ENCODE data around the gene MAS1L.

Gene MAS1L

GRCh38 chr6:29487660-29488059 lies at the start of gene MAS1L:
TSS of gene MAS1L (minus strand) at chr6:29487956. CDS start at chr6:29487902, 54 bp downstream.
- no peaks in the 10 kb centered on the region for H3K9me3 Mint-ChIP-seq
- H3K27ac Mint-ChIP-seq, result no peak within 1 kb of the TSS
- no peak for DNase-seq (ENCODE audit: low spot score)
- no peak within 1 kb of the TSS for H3K4me3 Mint-ChIP-seq
- H3K27me3 Mint-ChIP-seq (ENCODE audit: low read depth), result no peaks in the 10 kb centered on the region
- no peaks in the 10 kb centered on the region for H3K36me3 Mint-ChIP-seq (ENCODE audit: low read depth)
- no peaks in the 10 kb centered on the region for H3K4me1 Mint-ChIP-seq (ENCODE audit: low read depth)

DNA sequence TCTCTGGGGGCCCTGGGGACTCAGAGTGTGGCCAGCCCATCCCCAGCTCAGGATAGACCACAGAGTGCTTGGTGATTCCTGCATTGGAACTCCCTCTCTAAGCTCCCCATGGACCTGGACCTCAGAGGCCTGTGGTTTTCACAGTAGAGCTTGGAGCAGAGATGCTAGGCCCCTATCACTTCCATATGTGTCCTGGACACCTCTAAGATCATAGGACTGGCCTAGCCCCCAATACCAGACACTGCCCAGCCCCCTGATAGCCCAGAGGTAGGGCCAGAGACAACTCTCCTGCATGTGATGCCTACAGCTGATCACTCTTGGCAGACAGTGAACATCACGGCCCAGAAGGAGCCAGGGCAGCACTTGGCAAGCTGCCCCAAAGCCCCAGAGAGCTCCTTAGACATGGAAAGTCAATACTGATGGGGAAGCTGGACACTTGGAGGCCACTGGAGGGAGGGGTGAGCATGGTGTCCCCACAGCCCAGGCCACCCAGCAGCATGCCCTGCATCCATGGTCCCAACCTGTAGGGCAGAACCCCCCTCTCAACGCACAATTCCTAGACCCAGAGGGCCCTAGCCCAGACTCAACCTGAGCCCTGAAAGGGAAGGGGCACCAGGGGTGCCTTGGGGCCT lies 44.7 kb upstream of the MAS1L start:
- Mint-ChIP-seq H3K4me3 (no peak overlapping the region), H3K4me1 (ENCODE audit: low read depth) (no peaks in the 10 kb centered on the region), H3K27me3 (ENCODE audit: low read depth) (peaks cover 6% of the 10 kb centered on the region), H3K9me3 (no peaks in the 10 kb centered on the region), H3K36me3 (ENCODE audit: low read depth) (no peaks in the 10 kb centered on the region), H3K27ac (no peak overlapping the region)
- DNase-seq (ENCODE audit: low spot score), result no peak

DNA sequence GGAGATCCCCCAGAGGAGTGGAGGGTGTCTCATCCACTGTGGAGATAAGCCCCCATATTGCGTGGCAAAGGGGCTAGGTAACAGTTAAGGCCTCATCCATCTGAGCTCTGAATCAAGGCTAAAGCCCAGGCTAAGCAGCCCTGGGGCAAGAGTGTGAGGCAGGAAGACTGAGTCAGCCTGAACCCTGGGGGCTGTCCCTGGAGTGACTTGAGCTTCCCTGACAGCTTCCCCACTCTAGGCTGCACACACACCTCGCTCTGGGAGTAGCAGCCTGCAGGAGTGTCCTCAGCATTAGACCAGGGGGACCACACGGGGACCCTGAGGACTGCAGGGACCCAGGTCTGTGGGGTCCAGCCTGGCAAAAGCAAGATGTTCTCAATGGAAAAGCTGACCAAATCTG lies 43.9 kb upstream of the MAS1L start:
- Mint-ChIP-seq H3K36me3 (ENCODE audit: low read depth) (no peaks in the 10 kb centered on the region), H3K9me3 (no peaks in the 10 kb centered on the region), H3K27me3 (ENCODE audit: low read depth) (peaks cover 8% of the 10 kb centered on the region), H3K27ac (no peak overlapping the region), H3K4me1 (ENCODE audit: low read depth) (no peaks in the 10 kb centered on the region), H3K4me3 (no peak overlapping the region)
- DNase-seq (ENCODE audit: low spot score), result no peak

DNA sequence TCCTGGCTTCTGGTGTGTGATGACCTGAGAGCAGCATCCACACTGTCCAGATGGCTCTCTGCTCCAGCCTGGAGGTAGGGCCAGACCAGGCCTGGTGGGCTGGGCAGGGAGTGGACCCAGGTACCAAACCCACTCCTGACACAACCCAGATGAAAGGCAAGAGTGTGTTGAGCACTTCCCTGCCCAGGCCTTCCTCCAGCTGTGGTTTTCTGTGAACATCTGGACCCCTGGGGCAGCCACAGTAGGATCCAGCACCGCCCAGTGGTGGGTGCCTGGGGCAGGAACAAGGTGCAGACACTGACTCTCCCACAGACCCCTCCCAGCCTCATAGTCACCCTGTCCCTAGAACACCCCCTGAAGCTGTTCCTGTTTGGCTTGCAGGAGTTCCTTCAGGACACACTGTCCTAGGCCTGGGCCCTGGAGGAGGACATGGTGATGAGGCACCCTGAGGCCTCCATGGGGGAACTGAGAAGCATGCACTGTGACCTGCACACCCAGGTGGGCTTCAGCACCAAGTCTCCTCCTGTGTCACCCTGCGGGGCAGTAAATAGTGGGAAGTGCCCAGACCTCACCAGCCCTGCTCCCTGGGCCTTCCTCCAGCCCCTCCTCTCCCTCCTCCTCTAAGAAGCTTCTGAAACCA lies 43.0 kb upstream of the MAS1L start:
- H3K4me3 Mint-ChIP-seq, result no peak overlapping the region
- no peaks in the 10 kb centered on the region for H3K36me3 Mint-ChIP-seq (ENCODE audit: low read depth)
- peaks cover 10% of the 10 kb centered on the region for H3K27me3 Mint-ChIP-seq (ENCODE audit: low read depth)
- no peak overlapping the region for H3K27ac Mint-ChIP-seq
- H3K9me3 Mint-ChIP-seq, result no peaks in the 10 kb centered on the region
- no peaks in the 10 kb centered on the region for H3K4me1 Mint-ChIP-seq (ENCODE audit: low read depth)
- no peak for DNase-seq (ENCODE audit: low spot score)

GRCh38 chr6:29529956-29530355 lies 42.2 kb upstream of the MAS1L start:
- Mint-ChIP-seq H3K27ac (no peak overlapping the region), H3K27me3 (ENCODE audit: low read depth) (peaks cover 15% of the 10 kb centered on the region), H3K4me3 (no peak overlapping the region), H3K4me1 (ENCODE audit: low read depth) (no peaks in the 10 kb centered on the region), H3K36me3 (ENCODE audit: low read depth) (no peaks in the 10 kb centered on the region), H3K9me3 (no peaks in the 10 kb centered on the region)
- no peak for DNase-seq (ENCODE audit: low spot score)

DNA sequence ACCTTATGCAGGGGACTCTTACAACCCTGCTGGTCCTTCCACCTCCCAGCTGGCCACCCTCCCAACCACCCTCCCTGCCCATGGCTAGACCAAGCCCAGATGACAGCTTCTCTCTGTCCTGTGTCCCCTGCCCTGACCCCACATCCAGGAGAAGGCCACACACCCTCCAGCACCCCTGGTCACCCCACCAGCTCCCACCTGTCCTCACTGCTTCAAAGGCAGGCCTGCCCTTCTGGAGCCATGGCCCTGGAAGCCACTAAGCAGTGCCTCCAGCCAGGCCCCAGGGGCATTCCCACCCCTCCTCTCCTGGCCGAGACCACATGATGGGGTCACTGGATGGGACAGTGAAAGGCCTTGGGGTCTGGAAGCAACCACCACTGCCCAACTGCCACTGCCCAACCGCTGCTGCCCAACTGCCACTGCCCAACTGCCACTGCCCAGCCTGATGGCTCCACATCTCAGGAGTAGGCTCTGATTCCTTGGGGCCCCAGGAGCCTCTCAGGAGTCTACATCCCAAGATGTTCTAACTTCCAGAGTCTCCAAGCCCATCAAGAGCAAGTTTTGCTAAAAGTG lies 41.3 kb upstream of the MAS1L start:
- no peak overlapping the region for H3K27ac Mint-ChIP-seq
- DNase-seq (ENCODE audit: low spot score), result no peak
- H3K27me3 Mint-ChIP-seq (ENCODE audit: low read depth), result peaks cover 23% of the 10 kb centered on the region
- no peak overlapping the region for H3K4me3 Mint-ChIP-seq
- no peaks in the 10 kb centered on the region for H3K36me3 Mint-ChIP-seq (ENCODE audit: low read depth)
- no peaks in the 10 kb centered on the region for H3K4me1 Mint-ChIP-seq (ENCODE audit: low read depth)
- H3K9me3 Mint-ChIP-seq, result no peaks in the 10 kb centered on the region

DNA sequence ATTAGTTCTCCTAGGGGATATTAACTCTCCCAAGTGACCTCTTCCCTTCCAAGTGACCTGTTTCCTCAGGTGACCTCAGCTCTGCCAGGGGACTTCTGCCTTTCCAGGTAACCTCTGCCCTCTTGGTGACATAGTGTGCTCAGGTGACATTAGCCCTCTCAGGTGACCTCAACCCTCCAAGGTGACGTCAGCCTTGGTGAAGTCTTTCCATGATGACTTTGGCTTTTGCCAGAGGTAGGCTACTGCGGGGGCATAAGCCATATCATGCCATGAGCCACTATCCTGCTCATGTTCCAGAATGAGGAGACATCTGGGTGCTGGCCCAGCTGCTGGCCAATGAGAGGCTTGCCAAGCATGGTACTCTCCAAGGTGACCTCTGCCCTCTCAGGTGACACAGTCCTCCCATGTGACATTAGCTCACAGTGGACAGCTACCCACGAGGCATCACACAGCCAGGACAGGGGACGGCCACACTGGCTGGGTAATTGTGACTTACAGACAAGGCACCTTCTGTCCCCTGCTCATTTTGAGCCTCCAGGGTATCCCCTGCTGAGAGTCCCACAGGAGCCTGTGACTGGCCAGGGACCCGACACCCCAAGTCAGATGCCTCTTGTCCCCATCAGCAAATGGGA lies 40.7 kb upstream of the MAS1L start:
- no peak overlapping the region for H3K4me3 Mint-ChIP-seq
- H3K9me3 Mint-ChIP-seq, result no peaks in the 10 kb centered on the region
- H3K36me3 Mint-ChIP-seq (ENCODE audit: low read depth), result no peaks in the 10 kb centered on the region
- H3K27ac Mint-ChIP-seq, result no peak overlapping the region
- no peak for DNase-seq (ENCODE audit: low spot score)
- peaks cover 25% of the 10 kb centered on the region for H3K27me3 Mint-ChIP-seq (ENCODE audit: low read depth)
- no peaks in the 10 kb centered on the region for H3K4me1 Mint-ChIP-seq (ENCODE audit: low read depth)

DNA sequence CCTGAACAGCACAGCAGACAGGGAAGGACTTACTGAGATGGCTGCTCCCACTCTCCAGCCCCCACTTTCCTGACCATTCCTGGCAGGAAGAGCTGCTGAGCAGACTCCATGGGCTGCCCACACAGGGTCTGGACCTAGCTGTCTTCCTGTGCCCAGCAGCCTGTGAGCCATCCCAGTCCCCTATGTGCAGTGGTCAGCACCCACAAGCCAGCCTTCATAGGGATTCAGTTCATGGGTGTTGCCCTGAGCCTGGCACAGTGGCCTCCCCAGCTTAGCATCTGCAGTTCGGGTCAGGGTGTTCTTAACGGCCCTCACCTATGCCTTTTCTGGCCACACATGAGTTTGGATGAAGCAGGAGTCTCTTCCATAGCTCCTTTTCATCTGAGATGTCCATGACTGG lies 39.8 kb upstream of the MAS1L start:
- H3K36me3 Mint-ChIP-seq (ENCODE audit: low read depth), result no peaks in the 10 kb centered on the region
- peaks cover 30% of the 10 kb centered on the region for H3K27me3 Mint-ChIP-seq (ENCODE audit: low read depth)
- H3K9me3 Mint-ChIP-seq, result no peaks in the 10 kb centered on the region

GRCh38 chr6:29527126-29527525 lies 39.4 kb upstream of the MAS1L start:
- H3K4me1 Mint-ChIP-seq (ENCODE audit: low read depth), result no peaks in the 10 kb centered on the region
- no peak for DNase-seq (ENCODE audit: low spot score)
- no peak overlapping the region for H3K27ac Mint-ChIP-seq
- H3K36me3 Mint-ChIP-seq (ENCODE audit: low read depth), result no peaks in the 10 kb centered on the region
- H3K27me3 Mint-ChIP-seq (ENCODE audit: low read depth), result peaks cover 32% of the 10 kb centered on the region
- no peaks in the 10 kb centered on the region for H3K9me3 Mint-ChIP-seq
- H3K4me3 Mint-ChIP-seq, result no peak overlapping the region

More for the DNA sequence above, 39.8 kb upstream of the MAS1L start:
- DNase-seq (ENCODE audit: low spot score), result no peak
- Mint-ChIP-seq H3K4me1 (ENCODE audit: low read depth) (no peaks in the 10 kb centered on the region), H3K27ac (no peak overlapping the region), H3K4me3 (no peak overlapping the region)

DNA sequence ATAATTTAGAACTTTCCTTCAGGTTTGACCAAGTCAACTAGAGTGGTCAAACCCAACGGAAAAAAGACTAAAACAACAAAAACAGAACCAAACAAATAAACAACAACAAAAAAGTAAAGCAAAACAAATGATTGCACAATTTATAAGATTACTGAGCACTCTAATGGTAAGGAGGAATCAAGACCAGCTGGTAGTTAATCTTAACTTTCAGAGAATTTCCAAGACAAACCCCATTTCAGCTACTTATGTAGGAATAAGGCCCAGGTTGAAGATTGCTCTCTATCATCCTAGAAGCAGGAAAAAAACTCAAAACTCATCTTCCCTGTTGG lies 37.5 kb upstream of the MAS1L start:
- H3K9me3 Mint-ChIP-seq, result no peaks in the 10 kb centered on the region
- H3K27me3 Mint-ChIP-seq (ENCODE audit: low read depth), result peaks cover 34% of the 10 kb centered on the region
- H3K4me1 Mint-ChIP-seq (ENCODE audit: low read depth), result no peaks in the 10 kb centered on the region
- H3K27ac Mint-ChIP-seq, result no peak overlapping the region
- H3K36me3 Mint-ChIP-seq (ENCODE audit: low read depth), result no peaks in the 10 kb centered on the region
- no peak for DNase-seq (ENCODE audit: low spot score)
- H3K4me3 Mint-ChIP-seq, result no peak overlapping the region

- H3K4me1 Mint-ChIP-seq (ENCODE audit: low read depth), result no peaks in the 10 kb centered on the region
- H3K9me3 Mint-ChIP-seq, result no peaks in the 10 kb centered on the region
- H3K27ac Mint-ChIP-seq, result no peak overlapping the region
- H3K27me3 Mint-ChIP-seq (ENCODE audit: low read depth), result peaks cover 34% of the 10 kb centered on the region
- H3K4me3 Mint-ChIP-seq, result no peak overlapping the region
- DNase-seq (ENCODE audit: low spot score), result no peak
- no peaks in the 10 kb centered on the region for H3K36me3 Mint-ChIP-seq (ENCODE audit: low read depth)
These were observed 36.9 kb upstream of the MAS1L start for GRCh38 chr6:29524444-29525310.

DNA sequence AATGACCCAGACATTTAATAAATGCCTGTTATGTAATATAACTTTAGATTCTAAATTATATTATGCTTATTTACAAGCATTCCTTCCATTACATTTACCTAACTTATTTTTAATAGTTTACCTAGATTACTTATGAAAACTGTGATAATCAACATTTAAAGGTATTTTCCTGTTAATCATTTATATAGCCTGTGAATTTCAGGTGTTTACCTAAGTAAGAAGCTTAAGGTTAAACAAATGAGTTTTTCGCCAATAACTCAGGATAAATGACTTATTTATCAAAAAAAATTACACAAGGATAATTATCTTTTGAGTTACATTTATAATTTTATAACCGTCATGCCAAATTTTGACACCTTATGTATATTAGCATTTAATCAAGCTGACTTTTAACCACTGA lies 36.3 kb upstream of the MAS1L start:
- Mint-ChIP-seq H3K4me1 (ENCODE audit: low read depth) (no peaks in the 10 kb centered on the region), H3K27me3 (ENCODE audit: low read depth) (peaks cover 34% of the 10 kb centered on the region), H3K27ac (no peak overlapping the region), H3K4me3 (no peak overlapping the region), H3K36me3 (ENCODE audit: low read depth) (no peaks in the 10 kb centered on the region), H3K9me3 (no peaks in the 10 kb centered on the region)
- no peak for DNase-seq (ENCODE audit: low spot score)

DNA sequence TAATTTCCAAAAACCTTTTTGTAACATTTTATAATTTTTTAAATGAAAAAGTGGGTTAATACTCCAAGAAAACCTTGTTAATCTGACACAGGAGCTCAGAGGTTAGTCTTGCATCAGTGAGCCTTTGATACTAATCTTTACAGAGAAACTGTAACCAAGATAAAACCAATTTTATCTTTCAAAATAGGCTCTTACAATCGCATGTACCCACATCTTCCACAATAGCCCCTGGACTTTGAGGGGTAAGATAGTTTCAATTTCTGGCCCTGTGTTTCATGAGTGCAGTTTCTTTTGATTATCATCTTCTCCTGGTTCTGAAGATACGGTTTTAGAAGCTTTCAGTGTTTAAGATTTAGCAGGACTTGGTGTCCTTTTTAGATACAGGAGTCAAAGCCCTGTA lies 34.5 kb upstream of the MAS1L start:
- H3K36me3 Mint-ChIP-seq (ENCODE audit: low read depth), result no peaks in the 10 kb centered on the region
- peaks cover 31% of the 10 kb centered on the region for H3K27me3 Mint-ChIP-seq (ENCODE audit: low read depth)
- no peak overlapping the region for H3K27ac Mint-ChIP-seq
- no peak overlapping the region for H3K4me3 Mint-ChIP-seq
- no peaks in the 10 kb centered on the region for H3K9me3 Mint-ChIP-seq
- H3K4me1 Mint-ChIP-seq (ENCODE audit: low read depth), result no peaks in the 10 kb centered on the region
- no peak for DNase-seq (ENCODE audit: low spot score)
